IMR-90 (cell line): ENCODE data around the gene LUC7L.

Source experiments
- CEBPB ChIP-seq: IDR thresholded peaks from 2 replicates; pipeline ENCODE4 v1.6.1; 2012; ENCODE audit warnings: low read depth, low read length, improper control_type of control experiment
- MAFK ChIP-seq: IDR thresholded peaks from 2 replicates; pipeline ENCODE4 v1.6.1; 2012; ENCODE audit warnings: low read depth, low read length, improper control_type of control experiment
- MXI1 ChIP-seq: IDR thresholded peaks from 2 replicates; pipeline ENCODE4 v1.6.1; 2012; ENCODE audit warnings: low read depth, mild to moderate bottlenecking, low read length, moderate library complexity, borderline replicate concordance
- NFE2L2 ChIP-seq: fragments of 150-350 bp; IDR thresholded peaks from 2 replicates; pipeline ENCODE4 v1.6.1; 2016; ENCODE audit warnings: low read depth, mild to moderate bottlenecking, low read length
- POLR2A ChIP-seq: IDR thresholded peaks from 2 replicates; pipeline ENCODE4 v1.6.1; 2012; ENCODE audit warnings: mild to moderate bottlenecking, low read depth, low read length
- RCOR1 ChIP-seq: IDR thresholded peaks from 2 replicates; pipeline ENCODE4 v1.6.1; 2012; ENCODE audit warnings: mild to moderate bottlenecking, low read length, improper control_type of control experiment; ENCODE audit not compliant: insufficient replicate concordance
- RFX5 ChIP-seq: IDR thresholded peaks from 2 replicates; pipeline ENCODE4 v1.8.0; 2012; ENCODE audit warnings: low read depth, mild to moderate bottlenecking, low read length, moderate library complexity
- SMC3 ChIP-seq: fragments of 150-350 bp; IDR thresholded peaks from 2 replicates; pipeline ENCODE4 v1.6.1; 2016; ENCODE audit warnings: low read depth, mild to moderate bottlenecking, antibody characterized with exemption, low read length, moderate library complexity
- TF ChIP-seq, protein P1 (sequence below): conservative IDR thresholded peaks from 2 replicates; pipeline ENCODE4 v1.5.1; 2012; ENCODE audit warnings: mild to moderate bottlenecking, low read depth, low read length, improper control_type of control experiment
- TF ChIP-seq, protein P2 (sequence below): fragments of 150-350 bp; IDR thresholded peaks from 2 replicates; pipeline ENCODE4 v1.6.1; 2017; ENCODE audit warnings: mild to moderate bottlenecking, antibody characterized with exemption, low read length, low read depth
- TF ChIP-seq, protein P3 (sequence below): fragments of 150-350 bp; IDR thresholded peaks from 2 replicates; pipeline ENCODE4 v1.6.1; 2016; ENCODE audit warnings: low read depth, mild to moderate bottlenecking, low read length, moderate library complexity, borderline replicate concordance

DNA sequence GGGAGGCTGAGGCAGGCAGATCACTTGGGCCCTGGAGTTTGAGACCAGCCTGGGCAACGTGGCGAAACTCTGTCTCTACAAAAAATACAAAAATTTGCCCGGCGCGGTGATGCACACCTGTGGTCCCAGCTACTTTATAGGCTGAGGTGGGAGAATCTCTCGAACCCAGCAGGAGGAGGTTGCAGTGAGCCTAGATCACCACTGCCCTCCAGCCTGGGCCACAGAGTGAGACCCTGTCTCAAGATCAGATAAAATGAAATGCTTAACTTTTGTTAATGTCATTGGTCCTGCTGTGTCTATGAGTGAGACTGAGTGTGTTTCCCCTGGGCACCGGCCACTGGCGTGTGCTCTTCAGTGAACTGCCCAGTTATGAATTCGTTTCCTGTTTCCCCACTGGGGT lies 15.9 kb upstream of the LUC7L start:
- TF ChIP-seq, protein P1, sequence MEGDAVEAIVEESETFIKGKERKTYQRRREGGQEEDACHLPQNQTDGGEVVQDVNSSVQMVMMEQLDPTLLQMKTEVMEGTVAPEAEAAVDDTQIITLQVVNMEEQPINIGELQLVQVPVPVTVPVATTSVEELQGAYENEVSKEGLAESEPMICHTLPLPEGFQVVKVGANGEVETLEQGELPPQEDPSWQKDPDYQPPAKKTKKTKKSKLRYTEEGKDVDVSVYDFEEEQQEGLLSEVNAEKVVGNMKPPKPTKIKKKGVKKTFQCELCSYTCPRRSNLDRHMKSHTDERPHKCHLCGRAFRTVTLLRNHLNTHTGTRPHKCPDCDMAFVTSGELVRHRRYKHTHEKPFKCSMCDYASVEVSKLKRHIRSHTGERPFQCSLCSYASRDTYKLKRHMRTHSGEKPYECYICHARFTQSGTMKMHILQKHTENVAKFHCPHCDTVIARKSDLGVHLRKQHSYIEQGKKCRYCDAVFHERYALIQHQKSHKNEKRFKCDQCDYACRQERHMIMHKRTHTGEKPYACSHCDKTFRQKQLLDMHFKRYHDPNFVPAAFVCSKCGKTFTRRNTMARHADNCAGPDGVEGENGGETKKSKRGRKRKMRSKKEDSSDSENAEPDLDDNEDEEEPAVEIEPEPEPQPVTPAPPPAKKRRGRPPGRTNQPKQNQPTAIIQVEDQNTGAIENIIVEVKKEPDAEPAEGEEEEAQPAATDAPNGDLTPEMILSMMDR = no peak
- no peak for TF ChIP-seq RCOR1
- TF ChIP-seq, protein P2, sequence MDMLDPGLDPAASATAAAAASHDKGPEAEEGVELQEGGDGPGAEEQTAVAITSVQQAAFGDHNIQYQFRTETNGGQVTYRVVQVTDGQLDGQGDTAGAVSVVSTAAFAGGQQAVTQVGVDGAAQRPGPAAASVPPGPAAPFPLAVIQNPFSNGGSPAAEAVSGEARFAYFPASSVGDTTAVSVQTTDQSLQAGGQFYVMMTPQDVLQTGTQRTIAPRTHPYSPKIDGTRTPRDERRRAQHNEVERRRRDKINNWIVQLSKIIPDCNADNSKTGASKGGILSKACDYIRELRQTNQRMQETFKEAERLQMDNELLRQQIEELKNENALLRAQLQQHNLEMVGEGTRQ = no peak
- no peak for TF ChIP-seq POLR2A
- TF ChIP-seq SMC3 = no peak
- no peak for TF ChIP-seq MAFK
- no peak for TF ChIP-seq RFX5
- no peak for TF ChIP-seq MXI1
- no peak for TF ChIP-seq NFE2L2
- TF ChIP-seq, protein P3, sequence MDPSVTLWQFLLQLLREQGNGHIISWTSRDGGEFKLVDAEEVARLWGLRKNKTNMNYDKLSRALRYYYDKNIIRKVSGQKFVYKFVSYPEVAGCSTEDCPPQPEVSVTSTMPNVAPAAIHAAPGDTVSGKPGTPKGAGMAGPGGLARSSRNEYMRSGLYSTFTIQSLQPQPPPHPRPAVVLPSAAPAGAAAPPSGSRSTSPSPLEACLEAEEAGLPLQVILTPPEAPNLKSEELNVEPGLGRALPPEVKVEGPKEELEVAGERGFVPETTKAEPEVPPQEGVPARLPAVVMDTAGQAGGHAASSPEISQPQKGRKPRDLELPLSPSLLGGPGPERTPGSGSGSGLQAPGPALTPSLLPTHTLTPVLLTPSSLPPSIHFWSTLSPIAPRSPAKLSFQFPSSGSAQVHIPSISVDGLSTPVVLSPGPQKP = no peak
- no peak for TF ChIP-seq CEBPB
